ENCODE results near the gene WFDC2.

DNA sequence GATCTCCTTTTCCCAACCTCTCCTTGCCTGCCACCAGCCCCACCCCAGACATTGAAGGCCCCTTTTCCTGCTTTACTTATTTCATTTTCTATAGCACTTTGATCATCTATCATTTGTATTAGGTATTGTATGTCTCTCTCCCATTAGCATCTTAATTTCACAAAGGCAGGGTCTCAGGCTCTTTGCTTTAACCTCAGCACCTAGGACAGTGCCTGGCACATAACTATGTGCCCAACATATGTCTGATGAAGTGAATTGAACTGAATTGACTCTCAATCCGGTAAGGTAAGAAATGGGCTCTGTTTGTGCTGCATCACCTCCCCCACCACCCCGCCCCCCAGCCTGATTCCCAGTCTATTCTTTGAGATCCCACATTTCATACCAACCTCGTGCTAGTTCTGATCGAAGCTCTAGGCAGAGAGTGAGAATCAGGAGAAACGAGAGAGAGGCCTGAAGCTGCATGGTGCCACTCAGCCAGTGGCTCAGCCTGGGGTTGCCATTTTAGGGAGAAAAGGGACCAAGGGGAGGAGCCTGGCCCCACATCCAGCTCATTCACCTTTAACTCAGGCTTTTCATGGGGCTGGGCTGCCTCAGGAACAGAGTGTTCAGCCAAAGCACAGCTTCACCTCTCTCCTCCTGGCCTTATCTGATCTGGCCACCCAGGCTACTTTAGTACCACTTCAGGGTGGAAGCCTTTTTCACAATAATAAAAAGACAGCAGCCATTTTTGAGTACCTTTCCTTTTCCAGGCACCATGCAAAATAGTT lies 45.8 kb downstream of the WFDC2 start, which contains the start of gene SPINT3:
- TF ChIP-seq POLR2AphosphoS5 (IDR thresholded peaks at IDR 0.05; ENCODE audit: insufficient read depth, low read depth, low read length) (no peak), POLR2A (IDR thresholded peaks at IDR 0.05; ENCODE audit: low read depth, low read length) (no peak), MYC (IDR thresholded peaks at IDR 0.05; ENCODE audit: low read depth, low read length) (no peak), EZH2 (IDR thresholded peaks at IDR 0.05; ENCODE audit: borderline replicate concordance, low read depth, low read length, severe bottlenecking) (no peak), FOS (IDR thresholded peaks at IDR 0.05; ENCODE audit: borderline replicate concordance, insufficient read depth, low read length) (no peak), GATA2 (IDR thresholded peaks at IDR 0.05; ENCODE audit: insufficient read depth, insufficient read length, low read depth, low read length) (no peak)
- TF ChIP-seq, protein P1, sequence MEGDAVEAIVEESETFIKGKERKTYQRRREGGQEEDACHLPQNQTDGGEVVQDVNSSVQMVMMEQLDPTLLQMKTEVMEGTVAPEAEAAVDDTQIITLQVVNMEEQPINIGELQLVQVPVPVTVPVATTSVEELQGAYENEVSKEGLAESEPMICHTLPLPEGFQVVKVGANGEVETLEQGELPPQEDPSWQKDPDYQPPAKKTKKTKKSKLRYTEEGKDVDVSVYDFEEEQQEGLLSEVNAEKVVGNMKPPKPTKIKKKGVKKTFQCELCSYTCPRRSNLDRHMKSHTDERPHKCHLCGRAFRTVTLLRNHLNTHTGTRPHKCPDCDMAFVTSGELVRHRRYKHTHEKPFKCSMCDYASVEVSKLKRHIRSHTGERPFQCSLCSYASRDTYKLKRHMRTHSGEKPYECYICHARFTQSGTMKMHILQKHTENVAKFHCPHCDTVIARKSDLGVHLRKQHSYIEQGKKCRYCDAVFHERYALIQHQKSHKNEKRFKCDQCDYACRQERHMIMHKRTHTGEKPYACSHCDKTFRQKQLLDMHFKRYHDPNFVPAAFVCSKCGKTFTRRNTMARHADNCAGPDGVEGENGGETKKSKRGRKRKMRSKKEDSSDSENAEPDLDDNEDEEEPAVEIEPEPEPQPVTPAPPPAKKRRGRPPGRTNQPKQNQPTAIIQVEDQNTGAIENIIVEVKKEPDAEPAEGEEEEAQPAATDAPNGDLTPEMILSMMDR (IDR thresholded peaks at IDR 0.05; ENCODE audit: extremely low read depth in 1 of 2, insufficient read depth in 1 of 2, low read depth in 1 of 2, low read length in 2 of 2): no peak
- TF ChIP-seq, protein P2, sequence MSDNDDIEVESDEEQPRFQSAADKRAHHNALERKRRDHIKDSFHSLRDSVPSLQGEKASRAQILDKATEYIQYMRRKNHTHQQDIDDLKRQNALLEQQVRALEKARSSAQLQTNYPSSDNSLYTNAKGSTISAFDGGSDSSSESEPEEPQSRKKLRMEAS (IDR thresholded peaks at IDR 0.05; ENCODE audit: insufficient read depth, insufficient read length): no peak

Measured in endothelial cell of umbilical vein (primary cell).